ENCODE measurements around the gene FGG.

FGG gene

GRCh38 chr4:154612472-154613414 lies at the start of gene FGG:
Gene FGG, minus strand, starts transcription at chr4:154612656. Its CDS starts 47 bp downstream, at chr4:154612609.
- no peak for DNase-seq (ENCODE audit: low read depth)

- DNase-seq (ENCODE audit: low read depth) = no peak
These were observed 47.6 kb upstream of the FGG start for GRCh38 chr4:154660052-154660451.

- DNase-seq (ENCODE audit: low read depth) = no peak
These were observed 46.4 kb upstream of the FGG start for GRCh38 chr4:154658680-154659405.

GRCh38 chr4:154643493-154643892 lies 31.0 kb upstream of the FGG start:
- no peak for DNase-seq (ENCODE audit: low read depth)

- DNase-seq (ENCODE audit: low read depth) = no peak
These were observed 30.0 kb upstream of the FGG start for GRCh38 chr4:154642373-154643009.

- DNase-seq (ENCODE audit: low read depth) = no peak
These were observed 28.5 kb upstream of the FGG start for GRCh38 chr4:154640999-154641398.

- no peak for DNase-seq (ENCODE audit: low read depth)
These were observed 21.6 kb upstream of the FGG start for GRCh38 chr4:154634058-154634457.

GRCh38 chr4:154631828-154632227 lies 19.4 kb upstream of the FGG start:
- DNase-seq (ENCODE audit: low read depth) = no peak

GRCh38 chr4:154630324-154630723 lies 17.9 kb upstream of the FGG start:
- DNase-seq (ENCODE audit: low read depth) = no peak

- DNase-seq (ENCODE audit: low read depth) = peak; percentile 66
These were observed 14.5 kb upstream of the FGG start for GRCh38 chr4:154626793-154627484.

- DNase-seq (ENCODE audit: low read depth) = no peak
These were observed 13.5 kb upstream of the FGG start for GRCh38 chr4:154625971-154626370.

- DNase-seq (ENCODE audit: low read depth) = no peak
These were observed 11.5 kb upstream of the FGG start for GRCh38 chr4:154623995-154624394.

- DNase-seq (ENCODE audit: low read depth) = no peak
These were observed 11.0 kb upstream of the FGG start for GRCh38 chr4:154623436-154623835.

- DNase-seq (ENCODE audit: low read depth) = no peak
These were observed 10.1 kb upstream of the FGG start for GRCh38 chr4:154622598-154622997.

GRCh38 chr4:154620111-154620510 lies 7.7 kb upstream of the FGG start:
- DNase-seq (ENCODE audit: low read depth) = no peak

GRCh38 chr4:154618708-154619315 lies 6.4 kb upstream of the FGG start:
- DNase-seq (ENCODE audit: low read depth) = peak; percentile 27

GRCh38 chr4:154617820-154618317 lies 5.4 kb upstream of the FGG start:
- no peak for DNase-seq (ENCODE audit: low read depth)

- no peak for DNase-seq (ENCODE audit: low read depth)
These were observed 4.3 kb upstream of the FGG start for GRCh38 chr4:154616731-154617130.

GRCh38 chr4:154616287-154616686 lies 3.8 kb upstream of the FGG start:
- no peak for DNase-seq (ENCODE audit: low read depth)

- no peak for DNase-seq (ENCODE audit: low read depth)
These were observed 2.8 kb upstream of the FGG start for GRCh38 chr4:154615211-154615610.

GRCh38 chr4:154614306-154614705 lies 1.9 kb upstream of the FGG start:
- no peak for DNase-seq (ENCODE audit: low read depth)
